ENCODE results near the gene ZNF777. TPM values are rescaled to one million over a fixed set of nuclear protein-coding genes. Genes with fewer than 3 reads are reported as not detected.

ZNF777 gene
- total RNA-seq, 2 donors from 2014 or later, result 6.0 to 8.4 TPM

DNA sequence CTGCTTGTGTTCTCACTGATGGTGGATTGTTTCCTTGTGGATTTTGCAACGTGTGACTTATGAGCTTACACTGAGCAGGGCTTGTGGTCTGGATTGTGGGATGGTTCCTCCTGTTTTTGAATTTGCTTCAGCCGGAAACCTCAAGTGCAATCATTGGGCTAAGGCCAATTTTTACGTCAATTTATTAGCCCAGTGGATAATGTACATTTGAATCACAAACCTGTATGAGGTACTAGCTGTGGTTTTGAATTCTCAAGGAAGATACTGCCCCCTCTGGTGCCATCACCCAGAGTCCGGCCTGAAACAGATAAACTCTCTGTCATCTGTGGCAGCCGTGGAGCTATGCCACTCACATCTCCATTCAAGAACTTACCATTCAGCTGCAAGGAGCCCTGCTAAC lies 7.3 kb upstream of the ZNF777 start:
- Histone ChIP-seq H3K4me1 (no peaks in the 10 kb centered on the region), H3K27me3 (no peaks in the 10 kb centered on the region), H3K27ac (no peak overlapping the region), H3K36me3 (peaks cover 15% of the 10 kb centered on the region), H3K4me3 (no peak overlapping the region), H3K9me3 (no peaks in the 10 kb centered on the region)
- DNase-seq (ENCODE audit: low spot score), result no peak
- TF ChIP-seq, protein P1, sequence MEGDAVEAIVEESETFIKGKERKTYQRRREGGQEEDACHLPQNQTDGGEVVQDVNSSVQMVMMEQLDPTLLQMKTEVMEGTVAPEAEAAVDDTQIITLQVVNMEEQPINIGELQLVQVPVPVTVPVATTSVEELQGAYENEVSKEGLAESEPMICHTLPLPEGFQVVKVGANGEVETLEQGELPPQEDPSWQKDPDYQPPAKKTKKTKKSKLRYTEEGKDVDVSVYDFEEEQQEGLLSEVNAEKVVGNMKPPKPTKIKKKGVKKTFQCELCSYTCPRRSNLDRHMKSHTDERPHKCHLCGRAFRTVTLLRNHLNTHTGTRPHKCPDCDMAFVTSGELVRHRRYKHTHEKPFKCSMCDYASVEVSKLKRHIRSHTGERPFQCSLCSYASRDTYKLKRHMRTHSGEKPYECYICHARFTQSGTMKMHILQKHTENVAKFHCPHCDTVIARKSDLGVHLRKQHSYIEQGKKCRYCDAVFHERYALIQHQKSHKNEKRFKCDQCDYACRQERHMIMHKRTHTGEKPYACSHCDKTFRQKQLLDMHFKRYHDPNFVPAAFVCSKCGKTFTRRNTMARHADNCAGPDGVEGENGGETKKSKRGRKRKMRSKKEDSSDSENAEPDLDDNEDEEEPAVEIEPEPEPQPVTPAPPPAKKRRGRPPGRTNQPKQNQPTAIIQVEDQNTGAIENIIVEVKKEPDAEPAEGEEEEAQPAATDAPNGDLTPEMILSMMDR (IDR thresholded peaks at IDR 0.05), result no peak

DNA sequence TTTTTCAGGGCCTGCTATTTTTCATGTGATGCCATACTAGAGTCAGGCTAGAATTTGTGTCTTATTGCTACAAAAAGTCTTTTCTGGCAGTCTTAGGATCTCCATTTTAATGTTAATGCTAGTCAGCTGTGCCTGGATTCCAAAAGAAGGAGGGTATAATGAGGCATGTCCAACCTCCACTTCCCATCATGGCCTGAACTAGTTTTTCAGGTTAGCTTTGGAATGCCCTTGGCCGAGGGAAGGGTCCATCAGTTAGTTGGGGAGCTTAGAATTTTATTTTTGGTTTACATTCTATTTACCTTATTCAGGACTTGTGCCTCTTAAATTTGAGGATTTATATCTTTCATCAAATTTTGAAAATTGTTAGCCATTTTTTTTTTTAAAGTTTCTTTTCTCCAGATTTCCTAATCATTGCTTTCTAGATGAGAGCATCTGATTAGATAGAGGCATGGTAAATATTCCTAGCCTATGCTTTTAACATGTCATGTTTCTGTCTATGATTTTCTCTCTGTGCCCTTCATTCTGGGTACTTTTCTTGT lies 6.5 kb upstream of the ZNF777 start:
- TF ChIP-seq, protein P1 (IDR thresholded peaks at IDR 0.05), result no peak
- DNase-seq (ENCODE audit: low spot score), result no peak
- H3K36me3 ChIP-seq, result peaks cover 6% of the 10 kb centered on the region
- no peaks in the 10 kb centered on the region for H3K27me3 ChIP-seq
- no peaks in the 10 kb centered on the region for H3K4me1 ChIP-seq
- H3K9me3 ChIP-seq, result no peaks in the 10 kb centered on the region
- no peak overlapping the region for H3K4me3 ChIP-seq
- no peak overlapping the region for H3K27ac ChIP-seq

GRCh38 chr7:149466364-149466763 lies 5.5 kb upstream of the ZNF777 start:
- no peaks in the 10 kb centered on the region for H3K9me3 ChIP-seq
- H3K4me3 ChIP-seq, result no peak overlapping the region
- H3K27ac ChIP-seq, result no peak overlapping the region
- no peaks in the 10 kb centered on the region for H3K36me3 ChIP-seq
- H3K4me1 ChIP-seq, result no peaks in the 10 kb centered on the region
- DNase-seq (ENCODE audit: low spot score), result no peak
- H3K27me3 ChIP-seq, result no peaks in the 10 kb centered on the region
- TF ChIP-seq, protein P1 (IDR thresholded peaks at IDR 0.05), result no peak

DNA sequence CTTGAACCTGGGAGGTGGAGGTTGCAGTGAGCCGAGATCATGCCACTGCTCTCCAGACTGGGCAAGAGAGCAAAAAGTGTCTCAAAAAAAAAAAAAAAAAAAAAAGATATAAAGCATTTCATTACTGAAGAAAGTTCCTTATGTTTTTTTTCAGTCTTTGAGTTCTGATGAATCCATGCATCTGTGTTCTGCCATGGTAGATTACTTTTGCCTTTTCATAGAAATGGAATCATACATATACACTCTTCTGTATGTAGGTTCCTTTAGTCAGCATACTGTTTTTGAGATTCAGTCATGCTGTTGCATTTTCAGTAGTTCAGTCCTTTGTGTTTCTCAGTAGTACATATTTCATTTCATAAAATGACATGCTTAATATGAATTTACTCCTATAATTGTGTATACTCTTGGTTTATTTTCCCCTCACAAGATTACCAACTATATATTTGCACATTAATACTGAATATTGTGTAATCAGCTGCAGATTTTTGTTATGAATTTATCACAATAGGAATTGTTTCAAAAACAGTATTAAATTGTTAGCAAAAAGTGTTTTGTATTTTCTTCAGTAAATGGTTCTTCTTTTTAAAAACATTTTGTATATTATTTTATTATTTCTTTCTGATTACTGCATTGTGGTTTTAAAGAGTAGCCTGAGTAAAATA lies 2.8 kb upstream of the ZNF777 start:
- no peak for DNase-seq (ENCODE audit: low spot score)
- Histone ChIP-seq H3K27me3 (no peaks in the 10 kb centered on the region), H3K9me3 (no peaks in the 10 kb centered on the region), H3K36me3 (no peaks in the 10 kb centered on the region), H3K4me3 (no peak overlapping the region), H3K4me1 (peaks cover 0 to 11% of the 10 kb centered on the region in 2 donors), H3K27ac (no peak overlapping the region)
- TF ChIP-seq, protein P1 (IDR thresholded peaks at IDR 0.05), result no peak

DNA sequence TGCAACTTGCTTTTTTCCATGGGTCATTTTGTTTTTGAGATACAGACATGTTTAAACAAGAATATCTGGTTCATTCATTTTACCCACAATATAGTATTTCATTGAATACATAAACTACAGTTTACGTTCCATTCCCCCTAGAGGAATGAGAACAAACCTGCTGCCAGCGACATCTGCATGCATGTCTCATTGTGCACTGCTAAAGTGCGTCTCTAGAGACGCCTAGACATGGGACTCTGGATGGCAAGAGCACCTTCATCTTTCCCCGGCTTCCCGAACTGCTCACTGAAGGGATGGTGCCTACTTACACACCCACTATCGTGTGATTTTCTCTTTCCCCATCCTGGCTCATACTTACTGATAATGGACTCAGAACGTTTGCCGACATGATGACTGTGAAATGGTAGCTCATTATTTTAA lies 1.2 kb upstream of the ZNF777 start:
- Histone ChIP-seq H3K4me3 (no peak overlapping the region), H3K27me3 (no peaks in the 10 kb centered on the region), H3K4me1 (peaks cover 0 to 16% of the 10 kb centered on the region in 2 donors), H3K9me3 (no peaks in the 10 kb centered on the region), H3K36me3 (no peaks in the 10 kb centered on the region), H3K27ac (no peak overlapping the region)
- TF ChIP-seq, protein P1 (IDR thresholded peaks at IDR 0.05), result no peak
- no peak for DNase-seq (ENCODE audit: low spot score)

Measured in right atrium auricular region (tissue), 2 donors.